ENCODE results near the gene CAMK2G.

- TF ChIP-seq, protein P1, sequence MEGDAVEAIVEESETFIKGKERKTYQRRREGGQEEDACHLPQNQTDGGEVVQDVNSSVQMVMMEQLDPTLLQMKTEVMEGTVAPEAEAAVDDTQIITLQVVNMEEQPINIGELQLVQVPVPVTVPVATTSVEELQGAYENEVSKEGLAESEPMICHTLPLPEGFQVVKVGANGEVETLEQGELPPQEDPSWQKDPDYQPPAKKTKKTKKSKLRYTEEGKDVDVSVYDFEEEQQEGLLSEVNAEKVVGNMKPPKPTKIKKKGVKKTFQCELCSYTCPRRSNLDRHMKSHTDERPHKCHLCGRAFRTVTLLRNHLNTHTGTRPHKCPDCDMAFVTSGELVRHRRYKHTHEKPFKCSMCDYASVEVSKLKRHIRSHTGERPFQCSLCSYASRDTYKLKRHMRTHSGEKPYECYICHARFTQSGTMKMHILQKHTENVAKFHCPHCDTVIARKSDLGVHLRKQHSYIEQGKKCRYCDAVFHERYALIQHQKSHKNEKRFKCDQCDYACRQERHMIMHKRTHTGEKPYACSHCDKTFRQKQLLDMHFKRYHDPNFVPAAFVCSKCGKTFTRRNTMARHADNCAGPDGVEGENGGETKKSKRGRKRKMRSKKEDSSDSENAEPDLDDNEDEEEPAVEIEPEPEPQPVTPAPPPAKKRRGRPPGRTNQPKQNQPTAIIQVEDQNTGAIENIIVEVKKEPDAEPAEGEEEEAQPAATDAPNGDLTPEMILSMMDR (IDR thresholded peaks at IDR 0.05), result no peak
- no peak for TF ChIP-seq POLR2AphosphoS5 (IDR thresholded peaks at IDR 0.05)
These were observed 87.9 kb downstream of the CAMK2G start for GRCh38 chr10:73786512-73786885.
